Raji (cell line): ENCODE results near the gene SPACA4.

Experiments
- POLR2A ChIP-seq: IDR thresholded peaks from 2 replicates; pipeline ENCODE4 v1.6.1; 2011; ENCODE audit warnings: low read depth, low read length, control low read depth; ENCODE audit not compliant: insufficient read depth

The SPACA4 gene

DNA sequence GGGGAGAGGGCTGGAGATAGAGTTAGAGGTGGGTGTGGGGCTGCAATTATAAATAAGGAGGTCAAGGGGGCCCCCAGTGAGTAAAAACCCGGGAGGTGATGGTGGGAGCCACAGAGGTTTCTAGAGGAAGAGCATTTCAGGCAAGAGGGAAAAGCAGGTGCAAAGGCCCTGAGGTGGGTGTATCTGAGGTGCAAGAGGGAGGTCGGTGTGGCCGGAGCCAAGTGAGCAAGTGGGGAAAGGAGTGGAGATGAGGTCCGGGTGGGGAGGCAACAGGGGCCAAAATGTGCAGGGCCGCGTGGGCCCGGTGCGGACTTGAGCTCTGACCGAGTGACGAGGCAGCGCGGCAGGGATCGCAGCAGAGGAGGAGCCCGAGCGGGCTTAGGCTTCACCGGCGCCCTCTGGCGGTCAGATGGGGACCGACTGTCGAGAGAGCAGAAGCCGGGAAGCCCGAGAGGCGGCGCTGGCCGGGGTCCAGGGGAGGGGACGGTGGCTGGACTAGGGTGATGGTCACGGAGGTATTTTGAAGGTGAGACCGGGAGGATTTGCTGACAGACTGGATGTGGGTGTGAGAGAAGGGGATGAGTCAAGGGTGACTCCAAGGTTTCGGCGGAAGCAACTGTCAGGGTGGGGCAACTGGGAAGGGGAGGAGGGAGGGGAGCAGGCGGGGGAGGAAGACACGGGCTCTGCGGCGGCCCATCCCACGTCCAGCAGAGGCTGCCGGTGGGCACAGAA lies 17.7 kb upstream of the SPACA4 start:
- TF ChIP-seq POLR2A, result 0 out of 2 replicates have a peak, but pooled peaks have one; percentile 29

DNA sequence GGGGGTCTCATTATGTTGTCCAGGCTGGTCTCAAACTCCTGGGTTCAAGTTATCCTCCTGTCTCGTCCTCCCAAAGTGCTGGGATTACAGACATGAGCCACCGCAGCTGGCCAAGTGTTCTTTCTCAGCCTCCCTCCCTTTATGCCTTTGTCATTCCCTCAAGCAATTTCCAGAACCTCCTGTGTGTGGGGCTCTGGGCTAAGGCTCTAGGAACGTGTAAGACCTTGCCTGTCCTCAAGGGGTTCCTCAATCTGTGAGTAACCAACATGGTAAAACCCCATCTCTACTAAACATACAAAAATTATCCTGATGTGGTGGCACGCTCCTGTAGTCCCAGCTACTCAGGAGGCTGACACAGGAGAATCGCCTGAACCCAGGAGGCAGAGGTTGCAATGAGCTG lies 15.5 kb upstream of the SPACA4 start:
- no peak for TF ChIP-seq POLR2A

DNA sequence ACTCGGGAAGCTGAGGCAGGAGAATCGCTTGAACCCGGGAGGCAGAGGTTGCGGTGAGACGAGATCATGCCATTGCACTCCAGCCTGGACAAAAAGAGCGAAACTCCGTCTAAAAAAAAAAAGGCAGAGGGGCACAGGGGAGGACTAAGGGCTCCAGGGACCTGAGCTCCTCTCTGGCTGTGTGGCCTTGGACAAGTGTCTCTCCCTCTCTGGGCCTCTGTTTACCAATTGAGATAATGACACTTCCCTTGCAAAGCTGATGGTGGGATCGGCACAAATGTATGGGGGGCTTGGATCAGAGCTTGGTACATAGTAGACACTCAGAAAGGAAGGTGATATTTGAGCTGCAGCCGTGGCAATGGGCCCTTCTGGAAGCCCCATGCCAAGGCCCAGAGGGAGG lies 11.4 kb upstream of the SPACA4 start:
- TF ChIP-seq POLR2A, result no peak

DNA sequence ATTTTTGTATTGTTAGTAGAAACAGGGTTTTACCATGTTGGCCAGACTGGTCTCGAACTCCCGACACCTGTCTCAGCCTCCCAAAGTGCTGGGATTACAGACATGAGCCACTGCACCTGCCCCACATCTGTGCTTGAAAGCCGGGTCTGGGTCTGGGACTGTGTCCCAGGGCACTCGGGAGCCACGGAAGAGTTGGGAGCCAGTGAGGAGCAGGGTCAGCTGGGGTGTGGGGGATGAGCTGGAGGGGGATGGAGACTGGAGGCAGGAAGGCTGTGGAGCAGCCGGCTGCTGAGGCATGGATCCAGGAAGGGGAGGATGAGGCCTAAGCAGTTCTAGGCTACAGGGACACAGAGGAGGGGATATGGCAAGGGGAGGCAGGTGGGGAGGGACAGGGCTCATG lies 10.7 kb upstream of the SPACA4 start:
- no peak for TF ChIP-seq POLR2A

DNA sequence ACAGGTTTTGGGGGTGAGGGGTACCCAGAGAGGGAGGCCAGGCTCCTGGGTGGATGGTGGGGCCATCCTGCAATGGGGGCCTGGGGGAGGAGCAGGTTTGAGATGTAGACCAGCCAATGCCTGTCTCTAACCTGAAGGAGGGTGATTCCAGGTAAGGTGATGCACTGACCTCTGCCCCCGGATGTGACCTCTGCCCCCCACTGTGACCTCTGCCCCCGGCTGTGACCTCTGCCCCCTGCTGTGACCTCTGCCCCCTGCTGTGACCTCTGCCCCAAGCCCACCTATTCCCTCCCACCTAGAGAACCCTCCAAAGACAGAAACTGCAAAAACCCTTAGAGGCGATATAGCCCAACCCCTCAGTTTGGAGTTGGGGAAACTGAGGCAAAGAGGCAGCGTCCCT lies 10.3 kb upstream of the SPACA4 start:
- TF ChIP-seq POLR2A, result no peak

DNA sequence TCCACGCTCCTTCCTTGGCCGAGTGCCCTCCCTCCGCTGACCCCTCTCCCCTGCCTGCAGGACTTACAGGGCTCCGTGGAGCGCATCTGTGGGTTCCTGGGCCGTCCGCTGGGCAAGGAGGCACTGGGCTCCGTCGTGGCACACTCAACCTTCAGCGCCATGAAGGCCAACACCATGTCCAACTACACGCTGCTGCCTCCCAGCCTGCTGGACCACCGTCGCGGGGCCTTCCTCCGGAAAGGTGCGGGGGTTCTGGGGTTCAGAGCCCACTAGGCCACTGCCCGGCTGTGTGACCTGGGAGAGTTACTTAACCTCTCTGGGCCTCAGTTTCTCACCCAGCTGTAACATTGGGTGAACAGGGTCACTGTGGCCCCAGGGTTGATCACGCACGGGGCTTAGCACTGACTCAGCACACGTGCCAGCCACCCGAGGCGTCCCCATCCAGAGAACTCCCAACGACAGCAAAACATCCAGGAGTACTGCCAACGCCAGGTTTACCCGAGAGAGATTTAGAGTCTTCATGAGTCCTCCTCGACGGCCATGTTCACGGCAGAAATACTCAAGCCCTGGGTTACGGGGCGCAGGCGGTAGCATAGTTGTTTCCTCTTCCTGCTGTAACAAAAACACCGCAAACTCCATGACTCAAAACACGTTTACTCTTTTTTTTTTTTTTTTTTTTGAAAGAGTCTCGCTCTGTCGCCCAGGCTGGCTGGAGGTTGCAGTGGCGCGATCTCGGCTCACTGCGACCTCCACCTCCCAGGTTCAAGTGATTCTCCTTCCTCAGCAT lies 9.7 kb upstream of the SPACA4 start:
- no peak for TF ChIP-seq POLR2A

DNA sequence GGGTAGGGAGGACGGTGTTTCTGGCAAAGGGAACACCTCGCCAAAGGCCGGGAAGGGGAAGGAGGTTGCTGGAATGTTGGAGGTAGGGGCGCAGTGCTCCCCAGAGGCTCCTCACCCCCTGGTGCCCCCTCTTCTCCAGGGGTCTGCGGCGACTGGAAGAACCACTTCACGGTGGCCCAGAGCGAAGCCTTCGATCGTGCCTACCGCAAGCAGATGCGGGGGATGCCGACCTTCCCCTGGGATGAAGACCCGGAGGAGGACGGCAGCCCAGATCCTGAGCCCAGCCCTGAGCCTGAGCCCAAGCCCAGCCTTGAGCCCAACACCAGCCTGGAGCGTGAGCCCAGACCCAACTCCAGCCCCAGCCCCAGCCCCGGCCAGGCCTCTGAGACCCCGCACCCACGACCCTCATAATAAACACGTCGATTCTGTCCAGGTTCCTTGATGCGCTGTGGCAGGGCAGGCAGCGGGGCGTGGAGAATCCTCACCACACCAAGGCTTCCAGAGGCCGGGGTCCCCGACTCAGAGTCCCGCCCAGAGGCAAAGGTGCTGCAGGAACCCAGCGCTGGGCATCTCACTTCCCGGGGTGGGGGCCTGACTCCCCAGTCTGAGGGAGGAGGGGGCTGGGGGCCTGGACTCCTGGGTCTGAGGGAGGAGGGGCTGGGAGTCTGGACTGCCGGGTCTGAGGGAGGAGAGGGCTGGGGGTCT lies 7.4 kb upstream of the SPACA4 start:
- no peak for TF ChIP-seq POLR2A

DNA sequence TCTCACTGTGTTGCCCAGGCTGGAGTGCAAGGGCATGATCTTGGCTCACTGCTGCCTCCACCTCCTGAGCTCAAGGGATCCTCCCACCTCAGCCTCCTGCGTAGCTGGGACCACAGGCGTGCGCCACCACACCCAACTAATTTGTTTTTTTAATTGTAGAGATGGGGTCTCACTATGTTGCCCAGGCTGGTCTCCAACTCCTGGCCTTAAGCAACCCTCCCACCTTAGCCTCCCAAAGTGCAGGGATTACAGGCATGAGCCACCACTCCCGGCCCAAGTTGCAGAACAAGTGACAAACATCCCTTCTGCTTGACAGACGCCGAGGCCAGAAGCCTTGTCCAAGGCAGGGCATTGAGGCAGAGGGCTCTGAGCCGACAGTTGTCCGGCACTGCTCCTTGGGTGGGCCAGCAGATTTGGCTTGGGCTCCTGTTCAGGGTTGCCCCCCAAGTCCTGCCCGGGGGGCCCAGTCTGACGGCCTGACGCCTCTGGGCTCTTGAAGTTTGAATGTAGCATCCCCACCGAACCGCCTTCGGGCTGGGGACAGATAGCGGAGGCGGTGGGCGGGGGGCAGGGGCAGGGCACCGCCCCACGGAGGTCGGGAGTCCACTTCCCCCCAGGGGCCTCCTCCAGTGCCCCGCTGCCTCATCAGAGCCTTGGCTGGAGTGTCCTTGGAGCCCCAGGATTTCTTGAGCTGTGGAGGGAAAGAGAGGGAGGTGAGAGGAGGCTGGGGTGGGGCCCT lies 5.7 kb upstream of the SPACA4 start:
- no peak for TF ChIP-seq POLR2A

DNA sequence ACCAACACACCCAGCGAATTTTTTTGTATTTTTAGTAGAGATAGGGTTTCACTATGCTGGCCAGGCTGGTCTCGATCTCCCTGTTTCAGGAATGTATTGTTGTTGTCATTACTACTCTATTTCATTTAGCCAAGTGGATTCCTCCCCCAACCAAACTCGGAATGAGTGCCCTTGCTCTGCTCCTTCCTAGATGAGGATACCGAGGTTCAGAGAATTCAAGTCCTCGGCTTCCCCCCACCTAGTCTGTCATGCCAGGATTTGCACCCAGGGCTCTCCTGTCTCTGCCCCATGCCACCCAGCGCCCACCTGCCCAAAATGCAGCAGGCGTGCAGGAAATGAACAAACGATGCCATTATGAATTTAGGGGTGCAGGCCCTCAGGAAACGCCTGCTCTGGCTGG lies 3.5 kb upstream of the SPACA4 start:
- TF ChIP-seq POLR2A, result no peak

DNA sequence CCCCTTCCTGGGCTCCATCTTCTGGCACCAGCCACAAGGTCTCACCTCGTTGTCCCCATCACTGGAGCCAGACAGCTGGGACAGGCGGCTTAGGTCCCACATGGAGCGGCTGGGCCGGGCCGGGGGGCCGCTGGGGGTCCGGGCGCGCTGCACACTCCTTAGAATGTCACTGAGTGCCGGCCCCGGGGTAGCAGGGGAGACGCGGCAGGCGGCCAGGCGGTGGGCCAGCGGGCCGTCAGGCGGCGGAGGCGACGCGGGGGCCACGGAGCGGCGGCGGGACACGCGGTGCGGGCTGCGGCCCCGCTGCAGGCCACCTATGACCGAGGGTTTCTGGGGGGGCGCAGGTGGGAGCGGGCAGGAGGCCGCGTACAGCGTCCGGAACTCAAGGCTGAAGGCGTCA lies 3.1 kb upstream of the SPACA4 start:
- no peak for TF ChIP-seq POLR2A

DNA sequence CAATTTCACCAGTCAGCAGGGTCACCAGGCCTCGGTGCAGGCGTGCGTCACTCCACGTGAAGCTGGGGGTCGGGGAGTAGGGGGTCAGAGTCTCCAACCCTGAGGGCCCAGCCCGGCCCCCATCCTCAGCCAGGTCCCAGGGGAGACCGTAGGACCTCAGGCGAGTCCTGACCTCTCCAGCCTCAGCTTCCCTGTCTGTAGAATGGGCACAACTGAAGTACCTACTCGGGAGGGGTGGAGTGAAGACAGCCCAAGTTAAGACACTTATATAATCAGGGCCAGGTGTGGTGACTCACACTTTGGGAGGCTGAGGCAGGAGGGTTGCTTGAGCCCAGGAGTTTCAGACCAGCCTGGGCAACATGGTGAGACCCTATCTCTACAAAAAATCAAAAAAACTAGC lies 2.7 kb upstream of the SPACA4 start:
- no peak for TF ChIP-seq POLR2A

DNA sequence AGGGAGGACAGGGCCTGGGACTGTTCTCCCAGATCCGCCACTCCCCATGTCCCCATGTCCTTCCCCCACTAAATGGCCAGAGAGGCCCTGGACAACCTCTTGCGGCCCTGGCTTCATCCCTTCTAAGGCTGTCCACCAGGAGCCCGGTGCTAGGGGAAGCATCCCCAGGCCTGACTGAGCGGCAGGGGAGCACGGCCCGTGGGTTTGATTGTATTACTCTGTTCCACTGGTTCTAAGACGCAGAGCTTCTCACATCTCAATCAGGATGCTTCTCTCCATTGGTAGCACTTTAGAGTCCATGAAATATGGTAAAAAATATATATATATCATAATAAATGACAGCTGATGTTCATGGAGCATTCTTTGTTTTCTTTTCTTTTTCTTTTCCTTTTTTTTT lies 815 bp downstream of the SPACA4 start:
- no peak for TF ChIP-seq POLR2A

DNA sequence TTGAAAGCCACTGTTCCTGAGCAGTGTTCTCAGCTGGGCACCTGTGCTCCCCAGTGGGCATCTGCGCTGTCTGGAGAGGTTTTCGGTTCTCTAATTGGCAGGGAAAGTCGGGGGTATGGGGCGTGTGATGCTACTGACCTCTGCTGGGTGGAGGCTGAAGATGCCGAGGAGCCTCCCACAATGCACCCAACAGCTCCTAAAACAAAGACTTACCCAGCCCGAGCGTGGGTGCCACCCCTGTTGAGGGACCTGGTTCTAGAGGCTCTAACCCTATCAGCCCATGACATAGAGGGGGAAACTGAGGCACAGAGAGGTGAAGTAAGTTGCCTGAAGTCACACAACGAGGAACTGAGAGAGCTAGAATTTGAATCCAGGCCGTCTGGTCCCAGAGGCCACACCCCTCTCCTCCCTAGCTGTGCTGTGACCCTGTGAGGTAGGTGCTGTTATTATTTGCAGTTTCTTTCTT lies 2.3 kb downstream of the SPACA4 start:
- TF ChIP-seq POLR2A, result 0 out of 2 replicates have a peak, but pooled peaks have one; percentile 28

DNA sequence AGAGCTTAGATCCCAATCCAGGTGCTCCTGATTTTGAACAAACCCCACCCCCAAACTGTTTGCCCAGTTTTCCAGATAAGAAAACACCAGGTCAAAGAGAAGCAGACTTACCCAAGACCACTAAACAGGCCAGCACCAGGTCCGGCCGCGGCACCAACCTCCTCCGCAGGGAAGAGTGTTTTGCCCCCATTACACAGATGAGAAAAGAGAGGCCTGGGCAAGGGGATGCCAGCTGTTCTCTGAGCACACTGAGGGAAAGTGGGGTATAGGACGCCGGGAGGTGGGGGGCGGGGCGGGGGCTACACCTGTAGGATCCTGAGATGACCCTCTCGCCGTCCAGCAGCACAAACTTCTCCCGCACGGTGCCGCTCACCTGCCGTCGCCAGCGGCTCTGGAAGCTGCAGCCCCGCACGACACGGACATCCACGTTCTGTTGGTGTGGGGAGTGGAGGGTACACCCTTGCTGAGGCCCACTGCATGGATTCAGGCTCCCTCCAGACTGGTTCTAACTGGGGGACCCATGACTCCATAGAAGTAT lies 3.1 kb downstream of the SPACA4 start:
- no peak for TF ChIP-seq POLR2A

DNA sequence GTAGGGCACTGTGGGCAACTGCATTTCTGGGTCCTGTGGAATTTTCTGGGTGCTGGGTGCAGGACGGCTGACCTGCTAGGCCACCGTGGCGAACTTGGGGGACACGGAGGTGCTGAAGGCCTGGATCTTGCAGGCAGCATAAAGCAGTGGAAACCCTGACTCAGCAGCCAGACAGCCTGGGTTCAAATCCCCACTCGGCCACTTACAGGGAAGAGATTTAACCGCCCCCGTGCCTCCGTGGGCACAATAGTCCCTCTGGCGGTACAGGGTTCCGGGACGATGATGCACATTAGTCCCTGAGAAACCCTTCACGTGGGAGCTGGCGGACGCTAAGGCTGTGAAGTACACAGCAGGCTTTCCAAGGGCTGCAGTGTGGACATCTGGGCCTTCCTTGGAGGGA lies 5.3 kb downstream of the SPACA4 start:
- TF ChIP-seq POLR2A, result no peak
